HEK293 (cell line): ENCODE data around the gene NFIB.

Experiments used
- CTCF ChIP-seq: fragments of 450-650 bp; formaldehyde crosslinking; IDR thresholded peaks from 2 replicates; pipeline ENCODE4 v1.5.1; 2016; ENCODE audit warnings: missing biosample characterization, missing genetic modification characterization
- ZNF121 ChIP-seq: fragments of 450-650 bp; formaldehyde crosslinking; IDR thresholded peaks from 2 replicates; pipeline ENCODE4 v1.5.1; 2016; ENCODE audit warnings: missing biosample characterization, missing genetic modification characterization
- ZNF311 ChIP-seq: fragments of 450-650 bp; formaldehyde crosslinking; IDR thresholded peaks from 2 replicates; pipeline ENCODE4 v1.5.1; 2017; ENCODE audit warnings: missing biosample characterization, missing genetic modification characterization, borderline replicate concordance
- ZNF394 ChIP-seq: fragments of 450-650 bp; formaldehyde crosslinking; IDR thresholded peaks from 2 replicates; pipeline ENCODE4 v1.5.1; 2016; ENCODE audit warnings: missing biosample characterization, missing genetic modification characterization, mild to moderate bottlenecking, moderate library complexity, borderline replicate concordance

DNA sequence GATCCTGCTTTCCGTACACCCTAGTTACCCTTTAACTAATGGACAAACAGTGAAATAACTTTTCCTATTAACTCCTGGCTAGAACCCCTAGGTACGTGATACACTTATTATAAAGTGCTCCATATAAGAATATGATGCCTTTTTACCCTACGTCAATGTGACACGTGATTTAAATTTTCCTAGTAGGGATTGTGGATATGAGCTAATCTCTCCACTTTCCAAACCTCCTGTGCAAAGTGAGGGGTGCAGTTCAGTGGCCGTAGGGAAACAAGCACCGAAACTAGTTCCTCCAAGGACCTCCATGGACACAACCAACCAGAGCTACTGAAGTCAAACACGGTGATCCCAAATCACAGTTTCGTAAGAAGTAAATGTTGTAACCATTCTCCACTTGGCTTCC, 19.3 kb downstream of the NFIB start:
- TF ChIP-seq ZNF311 (no peak), ZNF394 (tag by site-specific recombination) (no peak), CTCF (tag by site-specific recombination) (no peak), ZNF121 (tag by site-specific recombination) (no peak)
